Peyer's patch (tissue), 4 donors: ENCODE data around the gene CASZ1.

Experiments used
- CTCF ChIP-seq, 6 experiments: fragments of 450-650 bp in 4 of 6; fragments of 200-600 bp in 2 of 6; sonication (generic) in 1 of 6; IDR thresholded peaks; one replicate each; pipeline ENCODE4 v1.5.1; 2017 to 2019; ENCODE audit warnings: antibody characterized with exemption in 6 of 6, mild to moderate bottlenecking in 3 of 6, moderate library complexity in 1 of 6
- POLR2A ChIP-seq, 2 donors: fragments of 450-650 bp; IDR thresholded peaks; one replicate each; pipeline ENCODE4 v1.5.1; 2017; ENCODE audit warnings: antibody characterized with exemption in 2 of 2, mild to moderate bottlenecking in 2 of 2, moderate library complexity in 2 of 2

GRCh38 chr1:10793129-10793651 lies 3.3 kb downstream of the CASZ1 start:
- TF ChIP-seq POLR2A (IDR thresholded peaks at IDR 0.05) (peak; percentile 40 to 75), CTCF (IDR thresholded peaks at IDR 0.05) (no peak)
